ENCODE results near the gene CIAO2A.

The CIAO2A gene

DNA sequence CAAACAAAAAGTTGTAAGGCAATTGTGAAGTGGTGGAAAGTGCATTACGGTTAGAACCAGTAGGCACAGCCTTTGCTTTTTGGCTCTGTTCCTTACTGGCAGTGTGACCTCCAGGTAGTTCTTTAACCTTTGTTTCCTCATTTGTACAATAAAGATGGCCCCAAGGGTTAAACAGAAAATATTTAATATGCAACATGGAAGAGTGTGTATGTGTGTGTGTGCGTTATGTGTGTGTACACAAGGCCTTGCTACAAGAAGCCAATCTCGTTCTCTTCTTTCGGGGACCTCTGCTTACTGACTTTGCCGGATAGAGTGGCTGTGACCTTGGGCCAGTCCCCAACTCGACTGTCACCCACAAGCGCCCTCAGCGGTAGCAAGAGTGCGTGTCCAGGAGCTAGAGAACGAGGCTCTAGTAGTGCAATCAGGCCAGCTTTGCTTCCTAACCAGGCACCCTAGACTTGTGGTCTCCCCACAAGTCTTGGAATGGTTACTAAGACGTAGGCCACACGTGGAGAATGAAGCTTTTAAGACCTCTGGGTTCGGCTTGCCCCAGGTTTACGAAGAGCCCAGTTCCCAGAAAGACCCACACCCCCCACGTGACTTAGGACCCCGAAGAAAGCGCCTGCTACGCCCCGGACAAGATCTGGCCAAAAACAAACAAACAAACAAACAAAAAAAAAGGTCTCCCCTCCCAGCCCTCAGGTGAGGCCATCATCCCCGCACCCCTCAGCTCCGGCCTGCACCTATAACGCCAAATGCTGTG lies 593 bp downstream of the CIAO2A start:
- no peak for TF ChIP-seq FOXP2 (optimal IDR thresholded peaks at IDR 0.05; ENCODE audit: borderline replicate concordance, extremely low read depth, extremely low read length, insufficient read depth)
- TF ChIP-seq REST (IDR thresholded peaks at IDR 0.05; ENCODE audit: insufficient read depth in 1 of 2, low read depth in 2 of 2, low read length in 2 of 2) = no peak
- TF ChIP-seq SIN3A (IDR thresholded peaks at IDR 0.05; ENCODE audit: borderline replicate concordance, insufficient read depth, low read length) = no peak
- TF ChIP-seq TAF1 (IDR thresholded peaks at IDR 0.05; ENCODE audit: borderline replicate concordance, insufficient read depth, low read length) = no peak
- no peak for TF ChIP-seq POLR2AphosphoS5 (IDR thresholded peaks at IDR 0.05; ENCODE audit: low read depth, low read length)

GRCh38 chr15:64092075-64092820 lies 1.4 kb downstream of the CIAO2A start:
- TF ChIP-seq FOXP2 (optimal IDR thresholded peaks at IDR 0.05; ENCODE audit: borderline replicate concordance, extremely low read depth, extremely low read length, insufficient read depth) = no peak
- TF ChIP-seq REST (IDR thresholded peaks at IDR 0.05; ENCODE audit: insufficient read depth in 1 of 2, low read depth in 2 of 2, low read length in 2 of 2) = no peak
- TF ChIP-seq TAF1 (IDR thresholded peaks at IDR 0.05; ENCODE audit: borderline replicate concordance, insufficient read depth, low read length) = no peak
- TF ChIP-seq SIN3A (IDR thresholded peaks at IDR 0.05; ENCODE audit: borderline replicate concordance, insufficient read depth, low read length) = no peak
- TF ChIP-seq POLR2AphosphoS5 (IDR thresholded peaks at IDR 0.05; ENCODE audit: low read depth, low read length) = no peak

- TF ChIP-seq POLR2AphosphoS5 (IDR thresholded peaks at IDR 0.05; ENCODE audit: low read depth, low read length) (no peak), REST (IDR thresholded peaks at IDR 0.05; ENCODE audit: insufficient read depth in 1 of 2, low read depth in 2 of 2, low read length in 2 of 2) (no peak), TAF1 (IDR thresholded peaks at IDR 0.05; ENCODE audit: borderline replicate concordance, insufficient read depth, low read length) (no peak), FOXP2 (optimal IDR thresholded peaks at IDR 0.05; ENCODE audit: borderline replicate concordance, extremely low read depth, extremely low read length, insufficient read depth) (no peak), SIN3A (IDR thresholded peaks at IDR 0.05; ENCODE audit: borderline replicate concordance, insufficient read depth, low read length) (no peak)
These were observed 3.1 kb downstream of the CIAO2A start for GRCh38 chr15:64090527-64090926.

GRCh38 chr15:64089543-64090280 lies 3.9 kb downstream of the CIAO2A start:
- TF ChIP-seq SIN3A (IDR thresholded peaks at IDR 0.05; ENCODE audit: borderline replicate concordance, insufficient read depth, low read length) (no peak), TAF1 (IDR thresholded peaks at IDR 0.05; ENCODE audit: borderline replicate concordance, insufficient read depth, low read length) (no peak), REST (IDR thresholded peaks at IDR 0.05; ENCODE audit: insufficient read depth in 1 of 2, low read depth in 2 of 2, low read length in 2 of 2) (no peak), POLR2AphosphoS5 (IDR thresholded peaks at IDR 0.05; ENCODE audit: low read depth, low read length) (no peak), FOXP2 (optimal IDR thresholded peaks at IDR 0.05; ENCODE audit: borderline replicate concordance, extremely low read depth, extremely low read length, insufficient read depth) (no peak)

All from PFSK-1 (cell line).